GM19239 (cell line): ENCODE measurements around the gene DTNB.

Source experiments
- DNase-seq: peaks from one replicate; pipeline ENCODE4 v3.0.0; 2011; ENCODE audit warnings: low spot score; ENCODE audit not compliant: insufficient read length
- FAIRE-seq: peaks from 2 replicates; lab custom pipeline; 2011; peaks lifted over from hg19 to GRCh38; lab: Jason Lieb, UNC

DTNB gene

GRCh38 chr2:25379535-25379934, 293.8 kb downstream of the DTNB start:
- FAIRE-seq = no peak
- no peak for DNase-seq

- DNase-seq (no peak), FAIRE-seq (no peak)
These were observed 294.5 kb downstream of the DTNB start for GRCh38 chr2:25378731-25379490.

GRCh38 chr2:25377822-25378421, 295.5 kb downstream of the DTNB start:
- DNase-seq (no peak), FAIRE-seq (no peak)

GRCh38 chr2:25376750-25377621, 296.4 kb downstream of the DTNB start:
- FAIRE-seq = peak; percentile 97
- peak; percentile 90 for DNase-seq

GRCh38 chr2:25375989-25376545, 297.3 kb downstream of the DTNB start:
- FAIRE-seq (peak; percentile 56), DNase-seq (no peak)

GRCh38 chr2:25375371-25375988, 297.9 kb downstream of the DTNB start:
- FAIRE-seq (no peak), DNase-seq (no peak)

GRCh38 chr2:25374827-25375226, 298.6 kb downstream of the DTNB start:
- DNase-seq (no peak), FAIRE-seq (no peak)

GRCh38 chr2:25374411-25374810, 299.0 kb downstream of the DTNB start:
- DNase-seq (no peak), FAIRE-seq (no peak)

GRCh38 chr2:25373269-25373981, 300.0 kb downstream of the DTNB start:
- DNase-seq (no peak), FAIRE-seq (no peak)

GRCh38 chr2:25372405-25373268, 300.7 kb downstream of the DTNB start:
- no peak for DNase-seq

GRCh38 chr2:25371253-25372241, 301.8 kb downstream of the DTNB start:
- FAIRE-seq (no peak), DNase-seq (no peak)

More at GRCh38 chr2:25372405-25373268, 300.7 kb downstream of the DTNB start:
- FAIRE-seq = no peak

GRCh38 chr2:25369876-25370275, 303.5 kb downstream of the DTNB start:
- FAIRE-seq = no peak
- no peak for DNase-seq

GRCh38 chr2:25369439-25369838, 303.9 kb downstream of the DTNB start:
- FAIRE-seq (no peak), DNase-seq (no peak)

GRCh38 chr2:25368660-25369059, 304.7 kb downstream of the DTNB start:
- no peak for DNase-seq
- no peak for FAIRE-seq

GRCh38 chr2:25367296-25367695, 306.1 kb downstream of the DTNB start:
- FAIRE-seq (no peak), DNase-seq (no peak)

GRCh38 chr2:25366629-25367028, 306.7 kb downstream of the DTNB start:
- DNase-seq (no peak), FAIRE-seq (no peak)

GRCh38 chr2:25365241-25365640, 308.1 kb downstream of the DTNB start:
- DNase-seq = no peak
- FAIRE-seq = no peak
